GM21526 (cell line): Measurements from ENCODE around the gene SETDB1.

ENCODE experiments used
- ATAC-seq: cut with Tn5 transposase; IDR thresholded peaks from one replicate; pipeline ENCODE4 v1.9.1; 2021; ENCODE audit warnings: moderate library complexity; ENCODE audit not compliant: unreplicated experiment, low FRiP score

SETDB1 gene

DNA sequence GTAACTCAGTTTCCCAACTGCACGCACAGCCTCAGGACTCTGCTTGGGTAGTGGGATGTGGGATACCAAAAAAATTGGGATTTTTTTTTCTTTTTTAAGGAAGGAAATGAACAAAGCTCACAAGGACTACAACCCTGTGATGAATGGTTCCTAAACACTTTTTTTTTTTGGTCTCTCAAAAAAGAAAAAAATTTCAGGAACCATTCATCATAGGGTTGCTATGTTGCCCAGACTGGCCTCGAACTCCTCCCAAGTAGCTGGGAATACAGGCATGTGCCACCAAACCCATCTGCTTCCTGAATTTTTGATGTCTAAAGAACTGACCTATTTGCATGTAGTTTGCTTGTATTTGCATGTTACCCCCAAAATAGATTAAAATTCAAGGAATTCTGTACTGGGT, 73.8 kb downstream of the SETDB1 start:
- no peak for ATAC-seq

GRCh38 chr1:151000408-151000807, 74.2 kb downstream of the SETDB1 start:
- ATAC-seq: no peak

- ATAC-seq: no peak
These were observed 75.4 kb downstream of the SETDB1 start for GRCh38 chr1:151001602-151002001.

DNA sequence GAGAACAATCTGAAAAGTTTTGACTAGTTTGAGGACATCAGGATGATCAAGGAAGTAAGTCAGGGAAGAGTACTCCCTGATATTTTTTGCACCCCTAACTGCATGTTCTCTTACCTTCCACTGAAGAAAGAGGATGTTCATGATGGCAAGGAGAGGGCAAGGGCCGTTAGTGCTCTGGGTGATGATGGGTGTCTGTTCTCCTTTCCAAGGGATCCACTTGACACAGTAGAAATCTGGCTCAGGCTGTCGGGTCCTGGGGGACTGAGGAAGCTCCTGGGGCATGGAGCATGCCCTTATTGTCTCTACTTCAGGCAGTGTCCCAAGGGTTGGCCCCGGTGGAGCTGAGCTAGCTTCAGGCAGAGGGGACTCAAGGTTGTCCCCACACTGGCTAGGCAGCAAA, 75.9 kb downstream of the SETDB1 start:
- ATAC-seq: no peak

GRCh38 chr1:151002611-151003010, 76.4 kb downstream of the SETDB1 start:
- no peak for ATAC-seq

DNA sequence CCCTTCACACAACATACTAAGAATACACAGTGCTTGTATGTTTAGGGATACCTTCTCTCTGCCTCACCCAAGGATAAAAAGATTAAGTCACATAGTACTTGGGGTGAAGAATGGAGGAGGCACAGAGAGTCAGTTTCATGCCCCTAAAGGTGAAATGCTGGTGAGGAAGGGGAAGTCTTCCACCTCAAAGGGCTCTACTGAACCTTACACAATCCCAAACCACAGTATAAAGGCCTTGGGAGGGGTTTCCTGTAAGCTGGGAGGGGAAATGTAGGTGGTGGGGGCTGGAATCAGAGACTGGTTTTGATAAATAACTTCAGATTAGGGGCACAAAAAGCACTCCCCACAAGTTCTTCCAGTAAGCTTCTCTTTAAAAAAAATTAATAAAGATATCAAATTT, 77.0 kb downstream of the SETDB1 start:
- no peak for ATAC-seq

DNA sequence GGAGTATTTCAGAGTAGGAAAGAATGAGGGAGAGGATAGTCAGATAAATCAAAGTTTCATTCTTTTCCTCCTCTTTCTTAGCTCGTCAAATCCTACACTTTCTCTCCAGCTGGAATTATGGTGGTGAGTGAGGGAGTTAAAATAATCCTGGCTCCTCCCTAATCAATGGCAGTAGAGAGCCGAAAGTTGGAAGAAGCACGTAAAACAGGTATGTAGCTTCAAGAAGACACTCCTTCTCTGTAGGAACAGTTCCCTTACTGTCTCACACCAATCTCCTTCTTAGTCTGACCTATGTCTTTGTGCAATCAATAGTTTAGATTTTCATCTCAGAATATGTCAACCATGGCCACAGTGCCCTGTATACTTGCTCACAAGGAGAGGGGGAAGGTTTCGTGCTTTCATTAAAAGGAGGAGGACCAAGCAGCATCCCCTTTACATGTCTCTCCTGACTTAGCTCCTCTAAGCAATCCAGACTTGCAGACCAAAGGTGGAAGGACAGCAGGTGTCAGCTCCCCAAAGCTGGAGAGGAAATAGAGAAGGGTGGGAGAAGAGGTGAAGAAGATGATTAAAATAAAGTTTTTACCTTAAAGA, 79.7 kb downstream of the SETDB1 start:
- ATAC-seq: no peak

- ATAC-seq: no peak
These were observed 80.3 kb downstream of the SETDB1 start, which contains the start of gene MINDY1 for GRCh38 chr1:151006327-151007052. Gene MINDY1 (minus strand): TSS chr1:151006902. CDS start chr1:151002617, 4,285 bp downstream.

DNA sequence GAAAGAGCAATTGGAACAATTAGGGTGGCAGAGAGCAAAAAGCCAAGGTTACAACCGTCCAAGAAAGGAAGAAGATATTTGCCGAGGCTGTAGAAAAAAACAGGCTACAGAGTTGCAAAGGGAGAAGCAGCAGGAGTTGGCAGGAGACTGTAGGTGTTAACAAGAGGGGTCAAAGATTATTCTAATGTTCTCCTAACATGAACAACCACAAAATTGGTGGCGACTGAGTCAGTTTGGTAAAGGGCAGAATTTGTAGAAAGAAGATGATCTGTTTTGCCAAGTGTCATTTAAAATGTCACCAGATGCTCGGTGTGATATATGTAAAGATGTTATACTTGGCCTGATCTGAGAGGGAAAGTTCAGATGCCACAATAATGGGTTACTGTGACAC, 81.7 kb downstream of the SETDB1 start:
- ATAC-seq: no peak

- ATAC-seq: peak; percentile 63
These were observed 82.4 kb downstream of the SETDB1 start, which contains the start of gene PRUNE1 for GRCh38 chr1:151008244-151009205. Gene PRUNE1 (plus strand): TSS chr1:151008449. CDS start chr1:151008633, 184 bp downstream.

- ATAC-seq: no peak
These were observed 83.0 kb downstream of the SETDB1 start for GRCh38 chr1:151009206-151009587.

GRCh38 chr1:151009674-151010345, 83.6 kb downstream of the SETDB1 start:
- no peak for ATAC-seq

DNA sequence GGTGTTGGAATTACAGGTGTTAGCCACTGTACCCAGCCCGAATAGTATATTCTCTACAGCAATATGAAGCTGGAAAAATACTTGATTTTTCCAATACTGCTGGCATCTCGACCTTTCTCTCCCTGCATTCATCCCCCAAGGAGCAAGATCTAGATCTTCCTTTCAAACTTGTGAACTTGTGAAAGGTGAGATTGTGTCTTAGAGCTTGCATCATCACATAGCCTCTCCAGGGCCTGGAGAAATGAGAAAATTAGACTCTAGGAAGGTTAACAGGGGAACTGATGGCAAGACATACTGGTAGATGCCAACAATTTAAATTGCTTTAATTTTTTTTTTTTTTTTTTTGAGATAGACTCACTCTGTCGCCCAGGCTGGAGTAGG, 84.2 kb downstream of the SETDB1 start:
- ATAC-seq: no peak

DNA sequence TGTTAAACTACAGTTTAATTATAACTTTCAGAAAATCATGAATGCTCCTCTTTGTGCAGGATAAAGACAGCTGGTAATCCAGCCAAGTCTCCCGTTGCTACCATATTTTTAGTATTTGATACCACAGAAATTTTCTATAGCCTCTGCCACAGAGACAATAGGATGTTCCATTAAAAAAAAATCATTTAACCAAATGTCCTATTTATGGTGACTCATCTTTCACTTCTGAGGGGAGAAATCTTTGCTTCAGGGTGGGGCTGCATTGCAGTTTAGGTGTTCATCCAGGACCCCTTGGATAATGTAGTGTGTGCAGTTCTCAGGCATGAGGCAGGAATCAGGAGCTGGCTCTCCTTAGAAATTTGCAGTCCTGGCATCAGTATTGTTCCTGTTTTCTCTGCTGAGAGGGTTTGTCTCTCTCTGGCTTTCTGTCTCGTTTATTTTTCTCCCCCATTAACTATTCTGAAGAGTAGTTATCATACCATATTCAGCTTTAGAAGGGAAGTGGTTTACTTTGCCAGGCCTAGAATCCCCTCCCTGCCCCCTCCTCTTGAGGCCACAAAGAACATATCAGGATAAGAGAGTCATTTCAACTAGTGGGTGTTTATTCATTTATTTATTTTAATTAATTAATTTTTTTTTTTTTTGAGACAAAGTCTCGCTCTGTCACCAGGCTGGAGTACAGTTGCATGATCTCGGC, 85.1 kb downstream of the SETDB1 start:
- no peak for ATAC-seq

GRCh38 chr1:151012684-151013471, 86.7 kb downstream of the SETDB1 start:
- no peak for ATAC-seq

- ATAC-seq: no peak
These were observed 87.4 kb downstream of the SETDB1 start for GRCh38 chr1:151013518-151013917.
